Muscle layer of duodenum (tissue), 2 donors: ENCODE results near the gene C1orf141.

Source experiments
- H3K27ac ChIP-seq: one replicate; pipeline ENCODE4 v1.7.0; 2013; ENCODE audit warnings: mild to moderate bottlenecking, low read length
- H3K27me3 ChIP-seq: one replicate; pipeline ENCODE4 v1.7.0; 2013; ENCODE audit warnings: low read depth, mild to moderate bottlenecking, control low read depth, low read length
- H3K36me3 ChIP-seq, 2 donors: one replicate each; pipeline ENCODE4 v1.7.0; 2013; ENCODE audit warnings: low read length in 2 of 2, control low read depth in 1 of 2, mild to moderate bottlenecking in 1 of 2; ENCODE audit not compliant: insufficient read depth in 2 of 2, control insufficient read depth in 1 of 2
- H3K4me1 ChIP-seq, 2 donors: one replicate each; pipeline ENCODE4 v1.7.0; 2013; ENCODE audit warnings: low read length in 2 of 2, mild to moderate bottlenecking in 2 of 2, control low read depth in 1 of 2, moderate library complexity in 1 of 2; ENCODE audit not compliant: insufficient read depth in 2 of 2, control insufficient read depth in 1 of 2
- H3K4me3 ChIP-seq, 2 donors: one replicate each; pipeline ENCODE4 v1.7.0; 2013; ENCODE audit warnings: low read length in 2 of 2, low read depth in 1 of 2, mild to moderate bottlenecking in 1 of 2
- H3K9me3 ChIP-seq, 2 donors: one replicate each; pipeline ENCODE4 v1.7.0; 2013; ENCODE audit warnings: low read length in 2 of 2, control low read depth in 1 of 2, mild to moderate bottlenecking in 1 of 2; ENCODE audit not compliant: control insufficient read depth in 1 of 2
- donor health status: healthy.

C1orf141 gene

GRCh38 chr1:67134695-67135094 lies at the start of gene C1orf141:
C1orf141 (minus strand) TSS chr1:67134970; CDS start chr1:67127240, 7,730 bp downstream.
- no peaks in the 10 kb centered on the region for H3K36me3 ChIP-seq
- H3K4me3 ChIP-seq, result peak within 1 kb of the TSS; percentile 46 to 63
- H3K27ac ChIP-seq, result no peak within 1 kb of the TSS
- H3K9me3 ChIP-seq, result no peaks in the 10 kb centered on the region
- H3K4me1 ChIP-seq, result peaks cover 0 to 9% of the 10 kb centered on the region in 2 donors
- H3K27me3 ChIP-seq, result peaks cover 5% of the 10 kb centered on the region

DNA sequence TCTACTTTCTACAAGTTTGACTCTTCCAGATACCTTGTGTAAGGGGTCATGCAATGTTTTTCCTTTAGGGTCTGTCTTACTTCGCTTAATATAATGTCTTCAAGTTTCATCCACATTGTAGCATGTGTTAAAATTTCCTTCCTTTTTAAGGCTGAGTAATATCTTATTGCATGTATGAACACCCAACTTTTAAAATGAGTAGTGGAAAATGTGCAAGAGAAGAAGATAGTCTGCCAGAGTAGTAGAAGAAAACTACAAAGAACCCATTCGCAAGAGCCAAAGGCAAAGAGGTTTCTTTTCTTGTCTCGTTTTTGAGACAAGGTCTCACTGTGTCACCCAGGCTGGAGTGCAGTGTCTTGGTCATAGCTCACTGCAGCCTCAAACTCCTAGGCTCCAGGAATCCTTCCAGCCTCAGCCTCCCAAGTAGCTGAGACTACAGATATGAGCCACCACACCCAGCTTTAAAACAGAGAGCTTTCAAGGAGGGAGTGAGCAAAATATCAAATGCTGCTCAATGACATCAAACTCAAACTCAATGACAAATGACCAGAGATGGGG lies 40.8 kb upstream of the C1orf141 start:
- Histone ChIP-seq H3K27ac (no peak overlapping the region), H3K4me3 (no peak overlapping the region), H3K4me1 (no peaks in the 10 kb centered on the region), H3K9me3 (no peaks in the 10 kb centered on the region), H3K36me3 (no peaks in the 10 kb centered on the region), H3K27me3 (no peaks in the 10 kb centered on the region)

DNA sequence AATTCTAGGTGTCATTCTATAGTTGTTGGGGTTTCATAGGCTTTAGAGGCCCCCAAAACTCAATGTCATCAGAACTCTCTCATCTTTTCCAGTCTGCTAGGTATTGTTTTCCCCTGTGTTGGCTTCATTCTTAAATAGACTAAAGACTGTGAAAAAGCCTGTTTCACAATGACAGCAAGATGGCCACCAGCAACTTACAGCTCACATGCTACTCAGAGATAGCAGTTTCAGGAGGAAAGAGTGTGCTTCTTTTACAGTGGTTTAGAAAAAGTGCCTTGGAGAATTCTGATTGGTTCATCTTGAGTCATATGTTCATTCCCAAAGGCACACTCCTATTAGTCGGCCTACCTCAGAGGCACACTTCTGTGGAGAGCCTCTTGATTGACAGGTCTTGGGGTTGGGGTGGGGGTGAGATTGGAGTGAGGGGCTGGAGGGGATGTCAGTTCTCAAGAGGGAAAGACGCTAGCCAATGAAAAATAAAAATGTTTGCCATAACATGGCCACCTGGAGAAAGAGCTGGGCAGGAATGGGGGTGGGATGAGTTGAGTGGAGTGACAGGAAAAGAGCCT lies 40.0 kb upstream of the C1orf141 start:
- Histone ChIP-seq H3K36me3 (no peaks in the 10 kb centered on the region), H3K9me3 (no peaks in the 10 kb centered on the region), H3K4me3 (no peak overlapping the region), H3K27ac (no peak overlapping the region), H3K27me3 (no peaks in the 10 kb centered on the region), H3K4me1 (no peaks in the 10 kb centered on the region)

DNA sequence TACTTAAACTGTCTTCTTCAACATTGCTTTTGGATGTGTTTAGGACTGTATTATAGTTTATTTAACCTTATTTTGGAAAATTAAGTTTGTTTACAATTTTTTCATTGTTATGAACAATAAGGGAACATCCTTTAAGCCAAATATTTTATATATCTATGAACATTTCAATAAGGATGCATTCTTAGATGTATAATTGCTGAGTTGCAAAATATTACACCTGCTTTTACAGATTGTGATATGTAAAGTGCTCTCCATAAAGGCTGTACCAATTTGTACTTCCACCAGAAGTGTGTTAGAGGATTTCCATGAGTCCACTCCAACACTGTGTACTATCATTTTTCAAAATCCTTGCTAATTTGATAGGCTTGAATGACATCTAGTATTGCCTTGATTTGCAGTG lies 39.2 kb upstream of the C1orf141 start:
- Histone ChIP-seq H3K27ac (no peak overlapping the region), H3K27me3 (no peaks in the 10 kb centered on the region), H3K36me3 (no peaks in the 10 kb centered on the region), H3K4me1 (no peaks in the 10 kb centered on the region), H3K4me3 (no peak overlapping the region), H3K9me3 (no peaks in the 10 kb centered on the region)

- no peak overlapping the region for H3K27ac ChIP-seq
- no peaks in the 10 kb centered on the region for H3K9me3 ChIP-seq
- no peak overlapping the region for H3K4me3 ChIP-seq
- no peaks in the 10 kb centered on the region for H3K27me3 ChIP-seq
- no peaks in the 10 kb centered on the region for H3K36me3 ChIP-seq
- no peaks in the 10 kb centered on the region for H3K4me1 ChIP-seq
Observed at GRCh38 chr1:67171978-67172377, 37.2 kb upstream of the C1orf141 start.

GRCh38 chr1:67171574-67171955 lies 36.8 kb upstream of the C1orf141 start:
- H3K27ac ChIP-seq, result no peak overlapping the region
- H3K9me3 ChIP-seq, result no peaks in the 10 kb centered on the region
- no peaks in the 10 kb centered on the region for H3K36me3 ChIP-seq
- no peaks in the 10 kb centered on the region for H3K4me1 ChIP-seq
- no peak overlapping the region for H3K4me3 ChIP-seq
- no peaks in the 10 kb centered on the region for H3K27me3 ChIP-seq

GRCh38 chr1:67170751-67171573 lies 36.2 kb upstream of the C1orf141 start:
- H3K4me1 ChIP-seq, result no peaks in the 10 kb centered on the region
- no peaks in the 10 kb centered on the region for H3K9me3 ChIP-seq
- H3K4me3 ChIP-seq, result no peak overlapping the region
- no peaks in the 10 kb centered on the region for H3K36me3 ChIP-seq
- H3K27me3 ChIP-seq, result no peaks in the 10 kb centered on the region
- H3K27ac ChIP-seq, result no peak overlapping the region

GRCh38 chr1:67169932-67170331 lies 35.2 kb upstream of the C1orf141 start:
- Histone ChIP-seq H3K9me3 (no peaks in the 10 kb centered on the region), H3K36me3 (no peaks in the 10 kb centered on the region), H3K27ac (no peak overlapping the region)

DNA sequence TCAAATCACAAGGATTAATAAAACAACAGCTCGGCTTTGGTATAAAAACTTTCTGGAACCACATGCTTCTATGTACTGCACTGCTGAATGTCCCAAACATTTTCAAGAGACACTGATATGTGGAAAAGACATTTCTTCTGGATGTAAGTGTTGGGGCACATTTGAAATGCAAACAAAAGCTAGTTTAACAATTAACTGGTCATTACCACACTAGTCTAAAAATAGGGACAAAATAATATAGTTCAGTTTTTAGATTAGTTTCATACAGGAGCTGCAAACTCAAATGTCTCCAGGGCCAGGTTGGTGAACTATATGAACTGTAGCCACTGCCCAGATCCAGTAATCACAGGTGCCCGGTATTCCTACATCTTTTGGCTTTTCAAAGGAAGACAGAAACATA lies 34.7 kb upstream of the C1orf141 start:
- Histone ChIP-seq H3K27ac (no peak overlapping the region), H3K36me3 (no peaks in the 10 kb centered on the region), H3K9me3 (no peaks in the 10 kb centered on the region), H3K27me3 (no peaks in the 10 kb centered on the region), H3K4me1 (no peaks in the 10 kb centered on the region), H3K4me3 (no peak overlapping the region)

More at GRCh38 chr1:67169932-67170331, 35.2 kb upstream of the C1orf141 start:
- no peak overlapping the region for H3K4me3 ChIP-seq
- H3K27me3 ChIP-seq, result no peaks in the 10 kb centered on the region
- no peaks in the 10 kb centered on the region for H3K4me1 ChIP-seq

- Histone ChIP-seq H3K4me3 (no peak within 1 kb of the TSS), H3K27ac (no peak within 1 kb of the TSS), H3K27me3 (no peaks in the 10 kb centered on the region), H3K9me3 (no peaks in the 10 kb centered on the region), H3K4me1 (no peaks in the 10 kb centered on the region), H3K36me3 (no peaks in the 10 kb centered on the region)
Observed at GRCh38 chr1:67166196-67166595, 31.4 kb upstream of the C1orf141 start, which contains the start of gene IL23R. IL23R (plus strand) TSS chr1:67166454; CDS start chr1:67168121, 1,667 bp downstream.

GRCh38 chr1:67165468-67166041 lies 30.8 kb upstream of the C1orf141 start:
- no peaks in the 10 kb centered on the region for H3K36me3 ChIP-seq
- H3K4me1 ChIP-seq, result no peaks in the 10 kb centered on the region
- H3K27ac ChIP-seq, result no peak overlapping the region
- no peak overlapping the region for H3K4me3 ChIP-seq
- H3K27me3 ChIP-seq, result no peaks in the 10 kb centered on the region
- no peaks in the 10 kb centered on the region for H3K9me3 ChIP-seq
